ENCODE measurements around the gene CRACDL.

- TF ChIP-seq, protein P1, sequence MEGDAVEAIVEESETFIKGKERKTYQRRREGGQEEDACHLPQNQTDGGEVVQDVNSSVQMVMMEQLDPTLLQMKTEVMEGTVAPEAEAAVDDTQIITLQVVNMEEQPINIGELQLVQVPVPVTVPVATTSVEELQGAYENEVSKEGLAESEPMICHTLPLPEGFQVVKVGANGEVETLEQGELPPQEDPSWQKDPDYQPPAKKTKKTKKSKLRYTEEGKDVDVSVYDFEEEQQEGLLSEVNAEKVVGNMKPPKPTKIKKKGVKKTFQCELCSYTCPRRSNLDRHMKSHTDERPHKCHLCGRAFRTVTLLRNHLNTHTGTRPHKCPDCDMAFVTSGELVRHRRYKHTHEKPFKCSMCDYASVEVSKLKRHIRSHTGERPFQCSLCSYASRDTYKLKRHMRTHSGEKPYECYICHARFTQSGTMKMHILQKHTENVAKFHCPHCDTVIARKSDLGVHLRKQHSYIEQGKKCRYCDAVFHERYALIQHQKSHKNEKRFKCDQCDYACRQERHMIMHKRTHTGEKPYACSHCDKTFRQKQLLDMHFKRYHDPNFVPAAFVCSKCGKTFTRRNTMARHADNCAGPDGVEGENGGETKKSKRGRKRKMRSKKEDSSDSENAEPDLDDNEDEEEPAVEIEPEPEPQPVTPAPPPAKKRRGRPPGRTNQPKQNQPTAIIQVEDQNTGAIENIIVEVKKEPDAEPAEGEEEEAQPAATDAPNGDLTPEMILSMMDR (IDR thresholded peaks at IDR 0.05) = no peak
- no peak for TF ChIP-seq POLR2A (IDR thresholded peaks at IDR 0.05)
- no peak for TF ChIP-seq POLR2AphosphoS5 (IDR thresholded peaks at IDR 0.05)
These were observed 114.3 kb downstream of the CRACDL start for GRCh38 chr2:98821629-98822135.

Measured in prostate gland (tissue), 2 donors.